ENCODE measurements around the gene SNX27.

SNX27 gene

DNA sequence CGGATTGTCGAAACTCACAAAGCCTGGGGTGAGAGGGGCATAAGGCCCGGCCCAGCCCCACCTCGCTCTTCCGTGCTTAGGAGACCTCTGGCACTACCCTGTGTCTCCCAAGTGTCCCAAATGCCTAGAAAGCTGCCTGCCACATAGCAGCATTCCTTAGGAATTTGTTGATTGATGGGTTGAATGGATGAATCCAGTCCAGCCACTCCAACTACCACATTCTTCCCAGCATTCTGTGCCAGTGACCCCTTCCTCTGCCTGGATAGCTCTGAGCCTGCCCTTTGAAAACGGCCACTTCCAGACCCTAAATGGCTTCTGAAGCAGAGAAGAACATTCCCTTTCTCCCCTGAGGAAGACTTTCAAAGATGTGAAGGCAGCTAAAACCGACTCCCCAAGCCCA lies 93.3 kb downstream of the SNX27 start:
- DNase-seq (ENCODE audit: low read depth in 1 of 2, low spot score in 1 of 2): no peak

DNA sequence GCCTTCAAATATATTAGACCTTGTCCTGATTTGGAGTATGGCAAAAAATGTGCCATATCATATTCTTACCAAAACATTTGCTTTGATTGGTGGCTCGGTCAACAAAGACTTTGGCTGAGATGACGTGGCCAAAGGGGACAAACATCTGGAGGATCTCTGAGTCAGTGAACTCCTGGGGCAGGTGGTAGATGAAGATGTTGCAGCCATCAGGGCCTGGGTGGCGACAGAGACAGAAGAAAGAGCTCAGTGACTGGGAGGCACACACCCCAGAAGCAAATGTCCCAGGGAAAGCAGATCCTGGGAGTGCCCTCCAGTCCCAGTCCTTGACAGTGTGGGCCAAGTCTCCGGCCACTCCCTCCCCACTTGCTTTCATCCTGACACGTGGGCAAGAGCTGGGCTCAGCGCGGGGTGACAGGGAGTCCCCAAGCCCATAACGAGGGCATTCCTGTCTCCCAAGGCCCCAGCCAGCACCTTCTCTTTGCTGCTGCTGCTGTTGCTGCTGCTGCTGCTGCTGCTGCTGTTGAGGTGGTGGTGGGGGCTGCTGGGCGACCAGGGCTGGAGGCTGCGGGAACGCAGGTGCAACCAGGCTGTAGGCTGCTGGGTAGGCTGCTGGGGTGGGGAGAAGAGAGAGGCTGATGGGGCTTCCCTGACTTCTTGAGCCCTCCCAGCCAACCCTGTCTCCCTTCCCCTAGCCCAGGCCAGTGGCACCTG lies 94.1 kb downstream of the SNX27 start:
- DNase-seq (ENCODE audit: low read depth in 1 of 2, low spot score in 1 of 2): no peak

DNA sequence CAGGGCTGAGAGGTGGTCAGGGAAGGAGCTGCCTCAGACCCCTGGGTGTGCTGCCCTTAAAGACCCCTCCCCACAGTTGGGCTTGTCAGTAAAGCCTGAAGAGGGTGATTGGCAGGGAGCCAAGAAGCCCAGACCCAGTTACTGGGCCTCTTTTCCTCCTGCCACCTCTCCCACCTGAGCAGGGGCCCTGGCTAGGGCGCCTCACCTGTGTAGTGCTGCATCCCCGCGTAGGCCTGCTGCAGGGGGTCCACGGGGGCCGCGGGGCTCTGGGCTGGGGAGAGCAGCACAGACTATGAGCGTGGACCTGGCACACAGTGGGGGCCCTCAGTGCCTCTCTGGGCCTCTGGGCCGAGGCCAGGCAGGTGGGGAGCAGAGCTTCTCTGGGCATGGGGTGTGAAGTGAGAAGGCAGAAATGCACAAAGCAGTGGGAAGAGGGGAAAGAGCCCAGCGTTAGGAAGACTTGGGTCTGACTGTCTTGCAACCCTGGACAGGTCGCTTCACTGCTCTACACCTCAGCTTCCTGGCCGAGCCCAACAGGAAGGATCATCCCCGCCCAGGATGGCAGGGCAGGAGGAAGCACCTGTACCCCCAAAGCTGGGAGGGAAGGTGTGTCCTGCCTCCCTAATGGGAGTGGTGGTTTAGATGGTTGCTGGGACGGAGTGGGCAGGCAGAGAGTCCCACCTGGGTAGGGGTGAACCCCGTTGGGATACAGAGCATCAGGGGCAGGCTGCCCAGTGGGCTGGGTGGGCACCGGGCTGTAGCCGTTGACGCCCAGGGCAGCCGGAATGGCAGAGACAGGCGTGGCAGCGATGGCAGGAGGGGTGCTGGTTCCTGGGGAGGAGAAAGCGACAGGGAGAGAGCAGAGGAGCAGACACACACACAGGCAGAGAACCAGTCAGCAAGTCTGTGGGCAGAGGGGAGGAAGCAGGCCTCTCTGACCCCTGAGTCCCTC lies 94.9 kb downstream of the SNX27 start:
- DNase-seq (ENCODE audit: low read depth in 1 of 2, low spot score in 1 of 2): no peak

- DNase-seq (ENCODE audit: low read depth in 1 of 2, low spot score in 1 of 2): no peak
Measured at GRCh38 chr1:151707541-151708065, 95.8 kb downstream of the SNX27 start.

DNA sequence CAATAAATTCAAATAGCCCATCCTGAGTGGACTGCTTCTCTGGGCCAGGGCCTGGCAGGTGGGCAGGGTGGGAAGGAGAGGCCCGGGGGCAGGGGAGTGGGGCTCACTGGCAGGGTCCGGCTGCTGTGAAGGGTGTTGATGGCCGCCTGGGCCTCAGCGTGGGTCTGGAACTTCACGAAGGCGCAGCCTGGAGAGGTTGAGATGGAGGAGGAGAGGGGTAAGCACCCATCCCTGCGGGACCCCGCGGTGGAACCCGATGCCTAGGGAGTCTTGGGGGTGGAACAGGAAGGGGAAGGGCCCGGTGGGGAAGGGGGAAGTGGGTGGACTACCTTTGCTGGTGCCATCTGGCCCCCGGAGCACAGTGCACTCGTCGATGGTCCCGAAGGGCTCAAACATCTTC lies 97.0 kb downstream of the SNX27 start:
- DNase-seq (ENCODE audit: low read depth in 1 of 2, low spot score in 1 of 2): no peak

- no peak for DNase-seq (ENCODE audit: low read depth in 1 of 2, low spot score in 1 of 2)
Measured at GRCh38 chr1:151710187-151710840, 98.5 kb downstream of the SNX27 start.

DNA sequence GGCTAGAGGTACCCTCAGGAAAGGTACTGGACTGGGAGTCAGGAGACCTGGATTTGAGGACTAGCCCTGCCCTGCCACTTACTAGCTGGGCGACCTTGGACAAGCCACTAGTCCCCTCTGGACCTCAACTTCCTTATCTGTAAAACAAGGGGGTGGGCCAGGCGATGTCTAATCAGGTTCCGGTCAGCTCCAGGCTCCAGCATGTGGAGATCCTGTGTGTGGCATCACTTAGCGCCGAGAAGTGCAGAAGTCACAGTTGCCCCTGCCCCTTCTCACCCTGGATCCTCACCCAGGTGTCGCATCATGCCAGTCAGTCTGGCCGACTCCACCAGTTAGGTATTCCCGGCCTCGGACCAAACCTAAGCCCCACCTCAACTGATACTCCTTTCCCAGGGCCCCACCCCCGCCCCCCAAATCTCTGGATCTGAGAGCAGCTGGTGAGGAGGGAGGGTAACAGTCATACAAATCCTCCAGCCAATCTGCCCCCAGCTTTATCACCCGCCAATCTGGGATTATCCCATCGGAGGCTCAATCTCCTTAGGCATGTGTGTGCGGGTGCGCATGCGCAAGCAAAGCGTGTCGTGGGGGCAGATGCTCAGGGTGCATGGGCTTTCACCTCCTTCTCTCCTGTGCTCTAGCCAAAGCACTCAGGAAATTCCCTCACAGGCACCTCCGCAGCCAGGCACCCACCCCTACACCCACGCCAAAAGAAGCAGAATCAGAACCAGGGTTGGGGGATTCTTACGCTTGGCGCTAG lies 99.4 kb downstream of the SNX27 start:
- no peak for DNase-seq (ENCODE audit: low read depth in 1 of 2, low spot score in 1 of 2)

GRCh38 chr1:151711951-151712350 lies 100.1 kb downstream of the SNX27 start:
- no peak for DNase-seq (ENCODE audit: low read depth in 1 of 2, low spot score in 1 of 2)

- DNase-seq (ENCODE audit: low read depth in 1 of 2, low spot score in 1 of 2): no peak
Measured at GRCh38 chr1:151713044-151713443, 101.2 kb downstream of the SNX27 start.

DNA sequence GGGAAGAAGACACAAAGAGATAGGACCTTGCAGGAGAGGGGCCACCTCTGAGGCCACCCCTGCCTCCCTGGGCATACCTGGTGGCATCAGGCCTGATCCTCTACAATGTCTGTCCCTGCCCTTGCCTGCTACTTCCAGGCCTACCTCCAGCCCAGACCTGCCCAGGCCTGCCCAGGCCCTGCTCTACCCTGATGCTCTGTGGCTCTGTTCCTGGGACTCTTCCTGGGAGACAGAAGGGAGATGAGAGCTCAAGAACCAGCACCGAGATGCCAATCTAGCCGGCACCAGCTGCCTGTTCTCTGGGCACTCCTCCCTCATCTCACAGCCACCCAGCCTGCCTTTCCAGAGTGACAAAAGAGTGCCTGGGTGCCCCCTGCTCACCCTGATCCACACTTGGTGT lies 102.0 kb downstream of the SNX27 start:
- no peak for DNase-seq (ENCODE audit: low read depth in 1 of 2, low spot score in 1 of 2)

DNA sequence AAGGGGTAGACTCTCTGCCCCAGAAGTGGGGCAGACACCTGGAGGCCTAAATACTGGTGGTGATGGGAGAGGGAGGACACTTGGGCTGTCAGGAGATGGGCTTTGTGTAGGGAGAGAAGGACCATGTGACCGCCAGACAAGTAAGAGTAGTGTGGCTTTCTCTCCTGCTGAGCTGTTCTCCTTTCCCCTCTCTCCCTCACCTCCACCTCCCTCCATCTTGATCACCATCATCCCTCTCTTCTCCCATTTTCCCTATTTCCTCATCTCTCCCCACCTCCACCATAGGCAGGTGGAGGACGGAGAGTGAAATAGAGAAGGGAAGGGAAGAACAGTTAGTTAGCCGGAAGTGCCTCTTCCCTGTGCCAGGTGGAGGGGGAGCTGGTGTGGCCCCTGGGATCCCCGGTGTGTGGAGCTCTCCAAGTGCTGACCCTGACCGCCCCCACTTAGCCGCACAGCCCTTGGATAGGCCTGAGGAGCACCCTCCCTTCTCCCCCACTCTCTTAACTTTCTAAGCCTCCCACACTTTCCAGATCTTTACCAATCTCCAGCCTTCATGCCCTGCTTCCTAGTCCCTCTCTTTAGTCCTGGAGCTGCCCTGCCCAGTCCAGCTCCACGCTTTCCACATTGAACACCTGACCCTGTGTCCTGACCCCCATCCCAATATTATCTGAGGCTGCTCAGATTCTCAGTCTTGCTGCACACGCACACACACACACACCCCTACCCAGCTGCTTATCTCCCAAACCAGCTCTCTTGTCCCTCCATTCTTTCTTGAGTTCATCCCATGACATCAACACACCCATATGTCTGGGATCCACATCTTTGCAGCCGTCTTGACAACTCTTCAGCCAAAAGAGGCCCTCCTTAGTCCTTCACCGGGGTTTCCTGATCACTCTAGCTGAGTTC lies 103.2 kb downstream of the SNX27 start:
- DNase-seq (ENCODE audit: low read depth in 1 of 2, low spot score in 1 of 2): no peak

- no peak for DNase-seq (ENCODE audit: low read depth in 1 of 2, low spot score in 1 of 2)
Measured at GRCh38 chr1:151715726-151716404, 104.0 kb downstream of the SNX27 start.

DNA sequence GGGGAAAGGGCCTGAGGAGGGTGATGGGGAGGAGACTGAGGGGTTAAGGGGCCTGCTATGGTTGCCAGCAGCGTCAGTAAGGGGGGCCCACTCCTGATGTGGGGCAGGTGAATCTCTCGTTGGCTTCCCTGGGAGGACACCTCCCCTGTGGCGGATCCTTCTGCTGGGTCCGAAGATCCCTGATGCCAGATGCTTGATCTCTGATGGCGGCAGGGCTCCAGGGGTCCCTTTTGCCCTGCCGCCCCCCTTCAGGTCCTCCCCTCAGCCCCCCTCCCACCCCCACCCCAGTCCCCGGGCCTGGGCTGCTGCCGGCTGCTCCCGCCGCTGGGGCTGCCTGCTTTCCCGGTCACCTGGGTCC lies 104.5 kb downstream of the SNX27 start:
- no peak for DNase-seq (ENCODE audit: low read depth in 1 of 2, low spot score in 1 of 2)

DNA sequence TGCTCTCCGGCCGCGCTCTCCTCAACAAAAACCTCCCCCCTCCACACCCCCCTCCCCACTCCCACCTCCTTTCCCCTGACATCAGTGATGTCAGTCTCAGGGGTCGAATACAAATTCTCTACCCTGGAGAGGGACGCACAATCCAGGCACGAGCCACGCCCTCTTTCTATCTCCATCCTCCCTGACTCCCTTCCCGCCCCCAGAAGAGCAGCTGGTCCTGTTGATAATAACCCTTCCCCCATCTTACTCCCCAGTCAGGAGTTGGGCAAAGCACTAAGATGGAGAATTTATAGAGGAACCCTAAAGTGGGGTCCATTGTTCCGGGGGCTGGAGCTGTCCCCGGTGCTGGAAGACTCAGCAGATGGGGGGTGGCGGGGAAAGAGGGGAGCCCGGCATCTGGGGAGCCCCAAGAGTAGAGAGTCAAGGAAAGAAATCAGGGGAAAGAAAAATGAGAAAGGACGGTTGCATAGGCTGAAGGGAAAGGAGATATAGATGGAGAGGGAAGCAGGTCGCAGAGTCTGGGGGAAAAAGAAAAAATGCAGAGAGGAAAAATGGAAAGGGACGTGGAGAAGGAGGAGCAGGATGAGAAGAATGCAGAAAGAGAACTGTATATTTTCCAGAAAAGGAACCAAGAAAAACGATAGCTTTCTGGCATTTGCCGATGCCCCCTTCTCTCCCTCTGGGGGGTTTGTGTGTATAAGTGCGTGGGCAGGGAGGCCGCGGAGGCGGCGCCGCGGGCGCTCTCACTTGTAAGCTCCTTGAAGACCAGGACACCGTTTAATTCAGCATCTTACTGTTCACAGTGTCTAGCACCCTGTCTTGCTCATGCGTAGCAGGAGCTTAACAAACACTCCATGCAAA lies 105.2 kb downstream of the SNX27 start, which contains the start of gene CELF3:
Gene CELF3, minus strand, starts transcription at position 33 of the 861 bp plus-strand sequence. CDS start 783 bp downstream, outside the sequence.
- DNase-seq (ENCODE audit: low read depth in 1 of 2, low spot score in 1 of 2): no peak

DNA sequence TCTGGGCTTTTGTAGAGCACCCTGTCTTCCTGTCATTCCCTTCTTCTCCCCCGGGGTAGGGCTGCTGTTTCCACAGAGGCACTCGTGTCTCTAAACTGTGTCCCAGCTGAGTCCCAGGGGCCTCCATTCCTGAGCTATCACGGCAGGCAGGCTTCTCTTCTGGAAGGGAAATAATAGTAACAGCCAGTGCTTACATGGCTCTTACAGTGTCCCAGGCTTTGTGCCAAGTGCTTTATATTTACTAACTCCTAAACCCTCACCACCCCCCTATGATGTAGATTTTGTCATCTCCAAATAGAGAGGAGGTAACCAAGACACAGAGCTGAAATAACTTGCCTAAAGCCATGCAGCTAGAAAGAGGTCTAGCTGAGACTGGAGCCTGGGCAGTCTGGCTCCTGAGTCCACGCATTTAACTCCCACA lies 106.2 kb downstream of the SNX27 start:
- no peak for DNase-seq (ENCODE audit: low read depth in 1 of 2, low spot score in 1 of 2)

- DNase-seq (ENCODE audit: low read depth in 1 of 2, low spot score in 1 of 2): no peak
Measured at GRCh38 chr1:151718666-151719065, 106.8 kb downstream of the SNX27 start.

DNA sequence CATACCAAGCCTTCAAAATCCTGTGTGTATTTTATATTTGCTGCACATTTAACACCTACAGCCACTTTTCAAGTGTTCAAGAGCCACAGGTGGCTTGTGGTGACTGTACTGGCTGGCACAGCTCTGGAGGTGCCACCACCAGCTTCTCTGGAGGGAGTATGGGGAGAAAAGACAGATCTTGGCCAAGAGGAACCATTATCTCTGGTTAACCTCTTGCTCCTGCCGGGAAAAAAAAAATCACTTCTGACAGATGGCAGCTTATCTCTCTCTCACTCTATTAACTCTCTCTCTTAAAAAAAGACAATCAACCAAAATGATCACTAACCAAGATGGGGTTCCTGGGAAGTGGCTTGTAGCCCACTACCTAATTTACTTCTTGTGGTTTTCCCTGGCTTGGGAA lies 108.3 kb downstream of the SNX27 start:
- no peak for DNase-seq (ENCODE audit: low read depth in 1 of 2, low spot score in 1 of 2)

DNA sequence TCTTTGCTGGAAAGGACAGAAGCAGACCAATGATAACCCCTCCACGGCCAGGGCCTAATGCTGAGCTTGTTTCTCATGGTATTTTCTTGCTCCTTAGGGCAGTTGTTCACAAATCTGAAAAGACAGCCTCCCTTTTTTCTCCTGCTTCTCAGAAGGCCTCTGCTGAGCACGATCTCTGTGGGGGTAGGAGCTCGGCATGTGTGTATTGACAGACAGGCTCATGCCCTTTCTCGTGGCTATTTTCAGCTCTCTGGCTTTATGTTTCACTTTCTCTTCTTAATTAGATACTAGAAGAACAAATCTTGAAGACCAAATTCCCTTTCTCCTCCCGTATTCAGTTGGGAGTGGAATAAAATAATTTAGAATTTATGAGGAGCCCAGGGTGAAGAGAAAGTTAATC lies 108.7 kb downstream of the SNX27 start:
- DNase-seq (ENCODE audit: low read depth in 1 of 2, low spot score in 1 of 2): no peak

All from stimulated activated CD4-positive, alpha-beta T cell treated with anti-CD3 and anti-CD28 coated beads, Interleukin-15, amount 100 ng/mL, for 1 hour (primary cell).